DMS79 (cell line): ENCODE data around the gene SRGAP1.
"Not testable (repeated sequence)": the region's sequence is repeated elsewhere in the genome, so short reads cannot be mapped to it uniquely, and the experiment has no call there.

ENCODE experiments used
- DNase-seq: peaks from one replicate; lab custom pipeline; 2025; lab: John Stamatoyannopoulos, UW

SRGAP1 gene

GRCh38 chr12:64122154-64122553 is 277.7 kb downstream of the SRGAP1 start:
- no peak for DNase-seq

GRCh38 chr12:64122995-64123394 is 278.5 kb downstream of the SRGAP1 start:
- DNase-seq = no peak

GRCh38 chr12:64123448-64123847 is 278.9 kb downstream of the SRGAP1 start:
- DNase-seq = no peak

DNA sequence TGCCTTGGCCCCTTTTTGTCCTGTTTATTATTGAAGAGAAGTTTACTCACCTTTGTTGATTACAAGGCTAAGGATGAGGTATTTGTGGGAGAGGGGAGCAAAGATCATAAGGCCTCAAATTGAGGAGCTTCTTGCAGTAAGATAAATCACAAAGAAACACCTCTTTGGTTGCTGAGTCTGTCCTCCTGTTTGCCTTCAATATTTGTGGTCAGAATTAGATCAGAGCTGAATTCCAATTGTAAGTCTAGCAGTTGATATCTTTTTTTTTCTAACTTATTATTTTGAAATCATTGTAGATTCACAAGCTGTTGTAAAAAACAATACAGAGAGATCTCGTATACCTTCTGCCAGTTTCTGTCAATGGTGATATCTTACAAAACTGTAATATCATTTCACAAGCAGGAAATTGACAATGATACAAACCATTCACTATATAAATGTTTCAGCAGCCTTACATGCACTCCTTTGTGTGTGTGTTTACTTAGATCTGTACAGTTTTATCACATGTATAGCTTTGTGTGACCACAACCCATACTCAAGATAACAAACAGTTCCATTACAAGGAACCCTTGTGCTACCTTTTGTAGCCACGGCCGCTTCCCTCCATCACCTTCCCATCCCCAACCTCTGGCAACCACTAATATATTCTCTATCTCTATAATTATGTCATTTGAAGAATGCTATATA is 280.2 kb downstream of the SRGAP1 start:
- no peak for DNase-seq

DNA sequence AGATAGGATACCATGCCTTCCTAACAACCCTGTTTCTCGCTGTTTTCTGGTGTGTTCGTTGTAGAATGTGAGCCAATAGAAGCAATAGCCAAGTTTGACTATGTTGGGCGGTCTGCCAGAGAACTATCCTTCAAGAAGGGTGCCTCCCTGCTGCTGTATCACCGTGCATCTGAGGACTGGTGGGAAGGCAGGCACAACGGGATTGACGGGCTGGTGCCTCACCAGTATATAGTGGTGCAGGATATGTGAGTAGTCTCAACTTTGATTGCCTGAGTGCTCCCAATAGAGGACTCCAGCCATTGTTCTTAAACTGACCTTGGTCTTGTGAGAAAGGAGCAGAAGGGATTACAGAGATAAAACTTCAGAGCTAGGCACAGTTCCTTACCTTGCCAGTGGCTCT is 281.4 kb downstream of the SRGAP1 start:
- no peak for DNase-seq

DNA sequence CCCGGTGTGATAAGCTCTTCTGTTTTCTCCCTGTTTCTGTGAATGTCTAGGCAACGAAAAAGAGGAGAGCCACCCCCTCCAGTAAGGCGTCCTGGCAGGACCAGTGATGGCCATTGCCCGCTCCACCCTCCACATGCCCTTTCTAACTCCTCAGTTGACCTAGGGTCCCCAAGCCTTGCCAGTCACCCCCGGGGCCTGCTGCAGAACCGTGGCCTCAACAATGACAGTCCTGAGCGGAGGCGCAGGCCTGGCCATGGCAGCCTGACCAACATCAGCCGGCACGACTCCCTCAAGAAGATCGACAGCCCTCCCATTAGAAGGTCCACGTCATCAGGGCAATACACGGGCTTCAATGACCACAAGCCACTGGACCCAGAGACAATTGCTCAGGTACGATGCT is 283.3 kb downstream of the SRGAP1 start:
- no peak for DNase-seq

DNA sequence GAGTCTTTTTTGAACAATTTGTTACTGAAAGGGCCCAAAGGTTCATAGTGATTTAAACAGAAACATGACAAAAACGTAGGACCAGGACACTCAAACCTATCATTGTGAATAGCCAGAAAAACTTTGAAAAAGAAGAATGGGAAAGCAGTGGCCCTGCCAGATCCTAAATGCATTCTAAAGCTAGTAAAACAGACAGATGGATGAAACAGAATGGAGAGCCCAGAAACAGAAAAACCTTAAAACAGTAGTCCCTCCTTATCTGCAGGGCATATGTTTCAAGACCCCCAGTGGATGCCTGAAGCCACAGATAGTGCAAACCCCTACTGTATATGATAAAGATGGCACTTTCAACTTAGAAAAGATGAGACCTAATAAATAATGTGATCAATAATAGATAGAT is 283.9 kb downstream of the SRGAP1 start:
- DNase-seq = no peak

- DNase-seq = not testable (repeated sequence)
These were observed 286.0 kb downstream of the SRGAP1 start for GRCh38 chr12:64130476-64130875.

GRCh38 chr12:64131456-64131855 is 287.0 kb downstream of the SRGAP1 start:
- not testable (repeated sequence) for DNase-seq

DNA sequence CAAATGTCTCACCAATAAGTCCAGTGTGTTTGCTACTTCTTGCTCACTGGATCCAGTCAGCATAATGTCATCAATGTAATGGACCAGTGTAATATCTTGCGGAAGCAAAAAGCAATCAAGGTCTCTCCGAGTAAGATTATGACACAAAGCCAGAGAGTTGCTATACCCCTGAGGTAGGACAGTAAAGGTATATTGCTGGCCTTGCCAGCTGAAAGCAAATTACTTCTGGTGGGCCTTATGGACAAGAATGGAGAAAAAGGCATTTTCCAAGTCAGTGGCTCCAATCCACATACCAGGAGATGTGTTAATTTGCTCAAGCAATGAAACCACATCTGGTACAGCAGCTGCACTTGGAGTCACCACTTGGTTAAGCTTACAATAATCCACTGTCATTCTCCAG is 288.2 kb downstream of the SRGAP1 start:
- not testable (repeated sequence) for DNase-seq

DNA sequence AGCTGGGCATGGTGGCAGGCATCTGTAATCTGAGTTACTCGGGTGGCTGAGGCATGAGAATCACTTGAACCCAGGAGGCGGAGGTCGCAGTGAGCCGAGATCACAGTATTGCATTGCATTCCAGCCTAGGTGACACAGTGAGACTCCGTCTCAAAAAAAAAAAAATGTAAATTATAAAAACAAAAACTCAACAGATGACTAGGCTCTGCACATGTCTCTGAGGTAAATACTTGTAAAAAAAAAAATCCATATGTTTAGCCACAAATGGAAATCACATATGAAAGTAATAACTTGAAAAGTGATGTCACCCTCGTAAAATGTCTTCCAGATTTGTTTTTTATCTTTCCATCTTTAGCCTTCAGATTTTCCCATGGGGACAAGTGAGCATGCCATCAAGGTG is 292.6 kb downstream of the SRGAP1 start:
- DNase-seq = no peak

DNA sequence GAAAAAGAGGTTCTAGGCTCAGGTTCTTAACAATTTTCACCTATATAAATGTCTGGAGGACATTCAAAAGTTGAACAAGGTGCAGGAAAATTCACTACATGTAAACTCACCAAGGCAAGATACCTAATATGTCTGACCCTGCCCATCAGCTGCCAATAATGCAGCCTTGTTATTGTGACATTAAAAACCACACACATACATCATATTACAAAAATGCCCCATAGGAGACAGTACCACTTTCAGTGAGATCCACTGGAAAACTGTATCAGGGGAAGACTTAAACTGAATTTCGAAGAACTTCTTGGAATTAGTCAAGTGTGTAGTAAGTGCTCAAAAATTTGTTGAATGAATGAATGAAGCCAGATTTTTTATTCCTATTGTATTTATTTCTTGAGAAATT is 294.5 kb downstream of the SRGAP1 start:
- no peak for DNase-seq

DNA sequence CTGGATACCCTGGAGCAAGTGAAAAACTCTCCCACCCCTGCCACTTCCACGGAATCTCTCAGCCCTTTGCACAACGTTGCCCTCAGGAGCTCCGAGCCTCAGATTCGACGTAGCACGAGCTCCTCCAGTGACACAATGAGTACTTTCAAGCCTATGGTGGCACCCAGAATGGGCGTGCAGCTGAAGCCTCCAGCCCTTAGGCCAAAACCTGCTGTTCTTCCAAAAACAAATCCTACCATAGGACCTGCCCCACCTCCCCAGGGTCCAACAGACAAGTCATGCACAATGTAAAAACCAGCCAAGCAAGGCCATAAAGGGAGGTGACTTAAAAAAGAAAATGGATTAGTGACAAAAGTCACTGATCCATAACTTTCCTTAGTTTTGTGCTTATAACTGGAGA is 297.9 kb downstream of the SRGAP1 start:
- DNase-seq = no peak

GRCh38 chr12:64142784-64143183 is 298.3 kb downstream of the SRGAP1 start:
- DNase-seq = no peak

DNA sequence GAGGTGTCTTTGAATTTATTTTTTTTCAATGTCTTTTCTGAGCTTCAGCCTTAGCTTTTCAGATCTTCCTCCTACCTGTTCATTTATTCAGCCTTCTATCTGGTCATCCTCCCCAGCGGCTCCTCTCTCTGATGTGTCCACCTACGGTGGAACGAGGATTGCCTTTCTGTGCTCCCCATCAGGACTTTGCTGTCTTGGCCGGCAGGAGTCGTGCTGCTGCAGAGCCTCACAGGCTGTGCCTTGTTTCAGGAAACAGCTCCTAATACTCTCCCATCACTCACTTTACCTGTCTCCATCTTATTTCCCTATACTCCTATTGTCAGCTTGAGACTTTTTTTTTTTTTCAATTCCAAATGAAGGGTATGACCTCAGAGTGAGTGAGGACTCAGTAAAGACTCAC is 300.7 kb downstream of the SRGAP1 start:
- no peak for DNase-seq

- no peak for DNase-seq
These were observed 302.6 kb downstream of the SRGAP1 start for GRCh38 chr12:64147011-64147631.

GRCh38 chr12:64147875-64148274 is 303.4 kb downstream of the SRGAP1 start:
- DNase-seq = no peak

DNA sequence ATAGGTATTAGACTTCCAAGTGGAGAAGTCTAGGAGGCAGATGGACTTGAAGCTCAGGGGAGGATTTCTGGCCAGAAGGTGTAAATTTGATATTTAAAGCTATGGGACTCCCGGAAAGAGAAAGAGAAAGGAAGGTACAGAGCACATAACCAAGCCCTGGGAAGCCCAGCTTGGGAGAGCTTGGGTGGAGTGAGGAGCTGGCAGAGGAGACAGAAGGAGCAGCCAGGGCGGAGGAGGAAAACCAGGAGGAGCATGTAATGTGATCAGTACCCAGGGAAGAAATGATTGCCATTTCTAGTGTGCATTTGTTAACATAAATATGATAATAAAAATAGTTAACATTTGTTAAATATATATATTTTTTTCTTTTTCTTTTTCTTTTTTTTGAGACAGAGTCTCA is 310.2 kb downstream of the SRGAP1 start:
- DNase-seq = no peak

DNA sequence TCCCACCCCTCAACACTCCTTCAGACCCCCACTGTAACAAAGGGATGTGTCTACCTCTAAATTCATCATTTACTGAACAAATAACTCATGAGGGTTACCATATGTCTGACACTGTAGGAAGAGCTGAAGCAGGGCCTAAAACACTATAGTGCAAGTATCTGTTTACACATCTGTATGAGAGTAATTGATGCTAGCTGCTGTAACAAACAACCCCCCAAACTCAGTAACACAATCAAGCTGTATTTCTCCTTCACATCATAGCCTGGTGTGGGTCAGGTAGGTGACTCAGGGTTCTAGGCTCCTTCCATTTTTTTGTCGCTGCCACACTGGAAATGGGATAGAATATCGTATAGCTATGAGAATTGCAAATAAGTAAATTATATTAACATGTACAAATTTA is 312.6 kb downstream of the SRGAP1 start:
- no peak for DNase-seq

GRCh38 chr12:64160021-64160710 is 315.7 kb downstream of the SRGAP1 start:
- DNase-seq = no peak

GRCh38 chr12:64160711-64161060 is 316.2 kb downstream of the SRGAP1 start:
- DNase-seq = no peak

DNA sequence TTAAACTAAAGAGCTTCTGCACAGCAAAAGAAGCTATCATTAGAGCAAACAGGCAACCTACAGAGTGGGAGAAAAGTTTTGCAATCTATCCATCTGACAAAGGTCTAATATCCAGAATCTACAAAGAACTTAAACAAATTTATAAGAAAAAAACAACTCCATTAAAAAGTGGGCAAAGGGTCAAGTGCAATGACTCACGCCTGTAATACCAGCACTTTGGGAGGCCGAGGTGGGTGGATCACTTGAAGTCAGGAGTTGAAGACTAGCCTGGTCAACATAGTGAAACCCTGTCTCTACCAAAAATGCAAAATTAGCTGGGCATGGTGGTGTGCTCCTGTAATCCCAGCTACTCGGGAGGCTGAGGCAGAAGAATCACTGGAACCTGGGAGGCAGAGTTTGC is 322.1 kb downstream of the SRGAP1 start:
- not testable (repeated sequence) for DNase-seq

DNA sequence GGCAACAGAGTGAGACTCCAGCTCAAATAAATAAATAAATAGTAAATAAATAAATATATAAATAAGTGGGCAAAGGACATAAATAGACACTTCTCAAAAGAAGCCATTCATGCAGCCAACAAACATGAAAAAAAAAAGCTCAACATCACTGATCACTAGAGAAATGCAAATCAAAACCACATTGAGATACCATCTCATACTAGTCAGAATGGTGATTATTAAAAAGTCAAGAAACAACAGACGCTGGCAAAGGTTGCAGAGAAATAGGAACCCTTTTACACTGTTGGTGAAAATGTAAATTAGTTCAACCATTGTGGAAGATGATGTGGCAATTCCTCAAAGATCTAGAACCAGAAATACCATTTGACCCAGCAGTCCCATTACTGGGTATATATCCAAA is 322.5 kb downstream of the SRGAP1 start:
- DNase-seq = not testable (repeated sequence)

- DNase-seq = no peak
These were observed 325.5 kb downstream of the SRGAP1 start for GRCh38 chr12:64170024-64170423.
